SK-N-MC (cell line): ENCODE results near the gene SORBS2.

Experiments
- EZH2 ChIP-seq: fragments of 200-600 bp; sonication (generic); IDR thresholded peaks from one replicate; pipeline ENCODE4 v1.6.1; 2017; ENCODE audit warnings: antibody characterized with exemption
- POLR2AphosphoS5 ChIP-seq: IDR thresholded peaks from 2 replicates; pipeline ENCODE4 v1.6.1; 2012; ENCODE audit warnings: mild to moderate bottlenecking, low read depth, low read length, borderline replicate concordance

- TF ChIP-seq EZH2 (no peak), POLR2AphosphoS5 (no peak)
Measured at GRCh38 chr4:185623444-185624258, 188.3 kb downstream of the SORBS2 start.
